Skeletal muscle tissue (tissue), 4 donors: ENCODE measurements around the gene RNF213. TPM values are rescaled to one million over a fixed set of nuclear protein-coding genes. Genes with fewer than 3 reads are reported as not detected.

Experiments
- H3K27ac ChIP-seq: one replicate; pipeline ENCODE4 v1.7.0; 2013; ENCODE audit warnings: mild to moderate bottlenecking, low read depth, low read length, inconsistent platforms
- H3K27me3 ChIP-seq, 3 donors: one replicate each; pipeline ENCODE4 v1.7.0; 2013; ENCODE audit warnings: low read length in 3 of 3; ENCODE audit not compliant: control insufficient read depth in 3 of 3, insufficient read depth in 3 of 3
- H3K36me3 ChIP-seq, 3 donors: one replicate each; pipeline ENCODE4 v1.7.0; 2013; ENCODE audit warnings: low read length in 3 of 3; ENCODE audit not compliant: control insufficient read depth in 3 of 3, insufficient read depth in 3 of 3
- H3K4me1 ChIP-seq, 3 donors: one replicate each; pipeline ENCODE4 v1.7.0; 2013; ENCODE audit warnings: low read length in 3 of 3, mild to moderate bottlenecking in 3 of 3; ENCODE audit not compliant: control insufficient read depth in 3 of 3, insufficient read depth in 3 of 3
- H3K4me3 ChIP-seq, 3 donors: one replicate each; pipeline ENCODE4 v1.7.0; 2013; ENCODE audit warnings: low read length in 3 of 3
- H3K9ac ChIP-seq, 3 donors: one replicate each; pipeline ENCODE4 v1.7.0; 2013; ENCODE audit warnings: low read length in 3 of 3, mild to moderate bottlenecking in 3 of 3, moderate library complexity in 2 of 3, low read depth in 1 of 3
- H3K9me3 ChIP-seq, 3 donors: one replicate each; pipeline ENCODE4 v1.7.0; 2013; ENCODE audit warnings: low read length in 3 of 3; ENCODE audit not compliant: control insufficient read depth in 3 of 3
- total RNA-seq: library from RNA; depleted of rRNA; stranded (reverse); fragments of >200 nt; gene quantifications from one replicate; pipeline ENCODE4 v1.2.3, GENCODE V29; 2014
- donor health status: Osteomylitis.

RNF213 gene
- total RNA-seq, 1 donor from 2014 or later, result 63.2 TPM

- peaks cover 67 to 92% (median 88%) of the 10 kb centered on the region in 3 donors for H3K36me3 ChIP-seq
- no peaks in the 10 kb centered on the region for H3K4me1 ChIP-seq
- no peaks in the 10 kb centered on the region for H3K27me3 ChIP-seq
Measured at GRCh38 chr17:80379348-80379747, 118.7 kb downstream of the RNF213 start.

DNA sequence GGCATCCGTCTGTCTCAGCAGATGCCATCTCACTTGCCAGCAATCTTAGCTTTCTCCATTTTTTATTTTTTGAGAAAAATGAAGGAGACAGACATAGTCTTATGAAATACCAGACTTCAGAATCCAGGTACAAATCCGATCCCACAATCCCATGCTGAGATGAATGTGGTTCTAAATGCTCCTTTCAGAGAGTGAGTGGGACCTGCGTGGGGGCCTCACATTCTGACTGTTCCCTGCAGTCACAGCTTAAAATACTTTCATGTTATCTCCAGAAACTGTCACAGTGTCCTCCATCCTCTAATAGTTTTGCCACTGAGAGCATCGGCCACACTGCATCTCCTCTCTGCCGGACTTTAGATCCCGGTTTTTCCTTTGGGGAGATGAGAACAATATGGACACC lies 119.4 kb downstream of the RNF213 start:
- Histone ChIP-seq H3K36me3 (peaks cover 66 to 92% (median 88%) of the 10 kb centered on the region in 3 donors), H3K27me3 (no peaks in the 10 kb centered on the region), H3K9me3 (no peaks in the 10 kb centered on the region), H3K9ac (no peak overlapping the region), H3K27ac (no peak overlapping the region), H3K4me1 (no peaks in the 10 kb centered on the region), H3K4me3 (no peak overlapping the region)

More at GRCh38 chr17:80379348-80379747, 118.7 kb downstream of the RNF213 start:
- Histone ChIP-seq H3K9me3 (no peaks in the 10 kb centered on the region), H3K27ac (no peak overlapping the region), H3K9ac (no peak overlapping the region), H3K4me3 (no peak overlapping the region)

- Histone ChIP-seq H3K4me3 (no peak overlapping the region), H3K9ac (no peak overlapping the region), H3K27me3 (no peaks in the 10 kb centered on the region), H3K4me1 (no peaks in the 10 kb centered on the region), H3K36me3 (peaks cover 68 to 93% (median 90%) of the 10 kb centered on the region in 3 donors), H3K27ac (no peak overlapping the region), H3K9me3 (no peaks in the 10 kb centered on the region)
Measured at GRCh38 chr17:80380555-80381002, 119.9 kb downstream of the RNF213 start.

- Histone ChIP-seq H3K9ac (no peak overlapping the region), H3K4me1 (no peaks in the 10 kb centered on the region), H3K4me3 (no peak overlapping the region), H3K27ac (no peak overlapping the region), H3K27me3 (no peaks in the 10 kb centered on the region), H3K9me3 (no peaks in the 10 kb centered on the region), H3K36me3 (peaks cover 69 to 93% (median 89%) of the 10 kb centered on the region in 3 donors)
Measured at GRCh38 chr17:80381416-80381923, 120.8 kb downstream of the RNF213 start.

- Histone ChIP-seq H3K4me1 (no peaks in the 10 kb centered on the region), H3K9me3 (no peaks in the 10 kb centered on the region), H3K36me3 (peaks cover 72 to 93% (median 92%) of the 10 kb centered on the region in 3 donors), H3K9ac (no peak overlapping the region), H3K27ac (no peak overlapping the region), H3K4me3 (no peak overlapping the region), H3K27me3 (no peaks in the 10 kb centered on the region)
Measured at GRCh38 chr17:80382446-80382845, 121.8 kb downstream of the RNF213 start.

- H3K27me3 ChIP-seq, result no peaks in the 10 kb centered on the region
- no peak overlapping the region for H3K4me3 ChIP-seq
- peaks cover 70 to 90% (median 90%) of the 10 kb centered on the region in 3 donors for H3K36me3 ChIP-seq
- H3K4me1 ChIP-seq, result no peaks in the 10 kb centered on the region
- no peak overlapping the region for H3K9ac ChIP-seq
- no peak overlapping the region for H3K27ac ChIP-seq
- no peaks in the 10 kb centered on the region for H3K9me3 ChIP-seq
Measured at GRCh38 chr17:80382956-80383355, 122.3 kb downstream of the RNF213 start.

DNA sequence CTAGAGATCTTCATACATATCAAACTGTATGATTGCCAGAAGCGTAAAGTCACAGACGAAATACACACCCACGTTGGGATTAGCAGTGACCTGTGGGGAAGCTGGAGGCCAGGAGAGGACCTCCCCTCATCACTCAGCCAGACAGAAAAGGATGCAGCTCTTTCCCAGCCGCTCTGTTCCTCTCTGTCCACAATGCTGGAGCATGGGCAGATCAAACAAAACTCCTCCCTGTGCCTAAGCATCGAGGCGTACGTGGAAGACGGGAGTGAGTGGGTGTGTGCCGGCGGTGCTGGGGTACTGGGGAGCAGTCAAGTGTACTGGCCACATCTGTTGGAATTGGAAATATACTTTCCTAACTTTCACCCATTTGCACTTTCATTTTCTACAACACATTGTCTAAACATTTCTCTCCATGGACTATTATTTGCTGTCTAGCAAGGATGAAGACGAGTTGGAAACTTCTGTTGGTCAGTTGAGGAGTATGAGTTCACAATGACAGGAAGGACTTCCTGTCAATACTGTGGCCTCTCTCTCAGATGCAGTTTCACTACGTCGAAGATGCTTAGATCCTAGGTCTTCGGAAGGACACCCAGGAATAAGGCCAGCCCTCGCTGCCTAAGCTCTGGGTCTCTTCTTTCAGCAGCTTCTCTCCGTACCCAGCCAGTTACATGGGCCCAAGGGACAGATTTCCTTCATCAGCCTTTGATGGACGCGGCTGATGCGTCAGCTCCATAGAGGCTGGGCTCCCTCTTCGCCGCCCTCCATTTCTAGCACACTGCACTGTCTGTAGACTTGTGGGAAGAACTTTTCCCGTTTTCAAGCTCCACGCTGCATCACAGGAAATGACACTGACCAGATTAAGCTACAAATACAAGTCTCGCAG lies 123.7 kb downstream of the RNF213 start:
- Histone ChIP-seq H3K4me1 (no peaks in the 10 kb centered on the region), H3K27me3 (no peaks in the 10 kb centered on the region), H3K9ac (no peak overlapping the region), H3K27ac (no peak overlapping the region), H3K36me3 (peaks cover 77 to 95% (median 95%) of the 10 kb centered on the region in 3 donors), H3K9me3 (no peaks in the 10 kb centered on the region), H3K4me3 (no peak overlapping the region)

DNA sequence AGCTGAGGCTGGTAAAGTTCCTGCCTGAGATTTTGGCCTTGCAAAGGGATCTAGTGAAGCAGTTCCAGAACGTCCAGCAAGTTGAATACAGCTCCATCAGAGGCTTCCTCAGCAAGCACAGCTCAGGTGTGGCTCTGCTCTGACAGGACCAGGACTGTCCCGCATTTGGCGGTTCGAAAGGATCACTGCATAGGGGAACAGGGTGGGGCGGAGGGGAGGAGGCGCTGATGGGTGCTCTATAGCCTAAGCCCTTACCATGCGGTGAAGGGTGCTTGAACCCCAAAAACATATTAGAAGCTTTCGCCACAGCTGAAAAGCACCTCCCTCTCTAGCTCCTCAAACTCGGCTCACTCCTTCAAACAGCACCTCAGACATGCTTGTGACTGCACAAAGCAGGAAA lies 124.4 kb downstream of the RNF213 start:
- H3K9me3 ChIP-seq, result no peaks in the 10 kb centered on the region
- no peak overlapping the region for H3K4me3 ChIP-seq
- H3K4me1 ChIP-seq, result no peaks in the 10 kb centered on the region
- H3K27me3 ChIP-seq, result no peaks in the 10 kb centered on the region
- no peak overlapping the region for H3K27ac ChIP-seq
- H3K36me3 ChIP-seq, result peaks cover 77 to 95% (median 95%) of the 10 kb centered on the region in 3 donors
- no peak overlapping the region for H3K9ac ChIP-seq

DNA sequence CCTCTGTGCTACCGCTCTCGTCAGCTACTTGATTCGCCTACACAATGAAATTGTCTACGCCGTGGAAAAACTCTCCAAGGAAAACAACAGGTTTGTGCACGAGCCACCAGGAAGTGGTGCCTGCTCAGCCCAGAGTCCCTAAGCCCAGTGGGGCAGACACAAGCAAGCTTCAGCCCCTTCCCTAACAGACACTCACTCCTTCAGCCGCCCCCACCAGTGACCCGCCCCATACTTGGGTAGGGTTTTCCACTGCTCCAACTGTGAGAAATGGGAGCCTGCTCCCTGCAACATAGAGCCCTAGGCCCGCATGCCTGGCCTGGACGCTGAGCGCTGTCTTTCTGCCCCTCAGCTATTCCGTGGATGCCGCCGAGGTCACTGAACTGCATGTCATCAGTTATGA lies 125.7 kb downstream of the RNF213 start:
- no peaks in the 10 kb centered on the region for H3K27me3 ChIP-seq
- no peaks in the 10 kb centered on the region for H3K4me1 ChIP-seq
- H3K9ac ChIP-seq, result no peak overlapping the region
- H3K9me3 ChIP-seq, result no peaks in the 10 kb centered on the region
- H3K27ac ChIP-seq, result no peak overlapping the region
- H3K4me3 ChIP-seq, result no peak overlapping the region
- H3K36me3 ChIP-seq, result peaks cover 72 to 91% (median 91%) of the 10 kb centered on the region in 3 donors

- H3K4me1 ChIP-seq, result no peaks in the 10 kb centered on the region
Measured at GRCh38 chr17:80387071-80387470, 126.4 kb downstream of the RNF213 start.

More at GRCh38 chr17:80387071-80387470, 126.4 kb downstream of the RNF213 start:
- Histone ChIP-seq H3K9ac (no peak overlapping the region), H3K4me3 (no peak overlapping the region), H3K27ac (no peak overlapping the region), H3K27me3 (no peaks in the 10 kb centered on the region), H3K36me3 (peaks cover 66 to 87% (median 87%) of the 10 kb centered on the region in 3 donors), H3K9me3 (no peaks in the 10 kb centered on the region)
